Lower leg skin (tissue), 4 donors: ENCODE data around the gene AKAP5. TPM values are rescaled to one million over a fixed set of nuclear protein-coding genes. Genes with fewer than 3 reads are reported as not detected.

ENCODE experiments used
- DNase-seq, 2 donors: peaks; one replicate each; pipeline ENCODE4 v3.0.0-alpha.2; 2019; ENCODE audit warnings: low spot score in 2 of 2
- H3K4me3 ChIP-seq: fragments of 200-600 bp; sonication (generic); 2 replicates; pipeline ENCODE4 v1.5.1; 2017; ENCODE audit warnings: mild to moderate bottlenecking, low read depth; ENCODE audit not compliant: poor library complexity, severe bottlenecking
- CTCF ChIP-seq, 3 donors: fragments of 450-650 bp; IDR thresholded peaks; one replicate each; pipeline ENCODE4 v1.5.1; 2016; ENCODE audit warnings: antibody characterized with exemption in 3 of 3, mild to moderate bottlenecking in 3 of 3, moderate library complexity in 2 of 3
- POLR2A ChIP-seq, 2 donors: fragments of 450-650 bp; IDR thresholded peaks; one replicate each; pipeline ENCODE4 v1.6.1; 2016 to 2017; ENCODE audit warnings: antibody characterized with exemption in 2 of 2, mild to moderate bottlenecking in 1 of 2, moderate library complexity in 1 of 2
- WGBS, 2 donors: methylation state at CpG; one replicate each; pipeline ENCODE4 v1.1.5; 2018; 5-methylcytosine and 5-hydroxymethylcytosine counted together
- intact Hi-C: fragments of 100-400 bp; cut with DNase I; formaldehyde crosslinking; loops from one replicate; pipeline ENCODE4 v1.15.0; 2023; ENCODE audit warnings: low total_unique reads
- total RNA-seq, 4 donors: library from RNA; depleted of rRNA; stranded (reverse); fragments of >200 nt; gene quantifications; one replicate each; pipeline ENCODE4 v1.1.0, GENCODE V29; 2016

AKAP5 gene
- total RNA-seq, 4 donors from 2014 or later: 0.17 to 0.29 (median 0.21) TPM; not detected in 1

- DNase-seq: no peak
- 54 to 58% methylated on average over 2 of the region's 2 CpGs for WGBS, 2 donors
- intact Hi-C loops: no loop called here
- TF ChIP-seq POLR2A (IDR thresholded peaks at IDR 0.05) (no peak), CTCF (IDR thresholded peaks at IDR 0.05) (no peak)
- H3K4me3 ChIP-seq: no peak overlapping the region
Measured at GRCh38 chr14:64474041-64474440, 8.7 kb downstream of the AKAP5 start.

- intact Hi-C loops: no loop called here
- TF ChIP-seq CTCF (IDR thresholded peaks at IDR 0.05) (no peak), POLR2A (IDR thresholded peaks at IDR 0.05) (no peak)
- 80 to 94% methylated on average over 4 of the region's 4 CpGs for WGBS, 2 donors
- H3K4me3 ChIP-seq: no peak overlapping the region
- DNase-seq: no peak
Measured at GRCh38 chr14:64474698-64475097, 9.4 kb downstream of the AKAP5 start.

- H3K4me3 ChIP-seq: no peak overlapping the region
- 87 to 90% methylated on average over 8 of the region's 8 CpGs for WGBS, 2 donors
- intact Hi-C loops: no loop called here
- TF ChIP-seq CTCF (IDR thresholded peaks at IDR 0.05) (no peak), POLR2A (IDR thresholded peaks at IDR 0.05) (no peak)
- DNase-seq: no peak
Measured at GRCh38 chr14:64475585-64476273, 10.4 kb downstream of the AKAP5 start.

GRCh38 chr14:64476438-64476837, 11.1 kb downstream of the AKAP5 start:
- DNase-seq: no peak
- WGBS, 2 donors: 92 to 96% methylated on average over 8 of the region's 8 CpGs
- intact Hi-C loops: no loop called here
- H3K4me3 ChIP-seq: no peak overlapping the region
- TF ChIP-seq CTCF (IDR thresholded peaks at IDR 0.05) (no peak), POLR2A (IDR thresholded peaks at IDR 0.05) (no peak)

GRCh38 chr14:64478634-64479250, 13.4 kb downstream of the AKAP5 start:
- TF ChIP-seq CTCF (IDR thresholded peaks at IDR 0.05): no peak
- TF ChIP-seq POLR2A (IDR thresholded peaks at IDR 0.05): no peak
- no peak overlapping the region for H3K4me3 ChIP-seq
- intact Hi-C loops: no loop called here
- DNase-seq: no peak
